Measurements from ENCODE around the gene EHD3.

DNA sequence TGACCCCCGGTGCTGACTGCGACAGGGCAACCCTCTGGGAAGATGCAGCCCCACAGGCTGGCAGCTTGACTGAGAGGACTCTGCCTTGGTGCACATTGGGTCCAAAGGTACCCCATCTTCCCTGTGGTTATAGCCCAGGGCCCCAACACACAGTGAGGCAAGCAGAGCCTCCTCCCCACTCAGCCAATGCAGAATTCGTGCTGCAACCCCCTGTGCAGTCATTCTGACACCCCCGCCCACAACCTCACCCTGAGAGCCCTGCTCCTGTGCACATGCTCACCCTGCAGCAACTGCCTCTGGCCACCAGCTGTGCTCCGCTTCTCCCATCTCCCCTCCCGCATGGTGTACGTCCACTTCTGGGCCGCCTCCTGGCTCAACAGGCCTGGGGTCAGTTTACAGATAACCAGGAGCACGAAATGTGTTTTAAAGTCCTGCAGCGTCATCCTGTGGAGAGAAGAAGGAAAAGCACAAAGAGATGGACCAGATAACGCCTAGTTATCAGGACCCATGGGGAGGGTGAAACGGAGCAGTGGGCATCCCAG, 41.0 kb upstream of the EHD3 start:
- TF ChIP-seq, protein P1, sequence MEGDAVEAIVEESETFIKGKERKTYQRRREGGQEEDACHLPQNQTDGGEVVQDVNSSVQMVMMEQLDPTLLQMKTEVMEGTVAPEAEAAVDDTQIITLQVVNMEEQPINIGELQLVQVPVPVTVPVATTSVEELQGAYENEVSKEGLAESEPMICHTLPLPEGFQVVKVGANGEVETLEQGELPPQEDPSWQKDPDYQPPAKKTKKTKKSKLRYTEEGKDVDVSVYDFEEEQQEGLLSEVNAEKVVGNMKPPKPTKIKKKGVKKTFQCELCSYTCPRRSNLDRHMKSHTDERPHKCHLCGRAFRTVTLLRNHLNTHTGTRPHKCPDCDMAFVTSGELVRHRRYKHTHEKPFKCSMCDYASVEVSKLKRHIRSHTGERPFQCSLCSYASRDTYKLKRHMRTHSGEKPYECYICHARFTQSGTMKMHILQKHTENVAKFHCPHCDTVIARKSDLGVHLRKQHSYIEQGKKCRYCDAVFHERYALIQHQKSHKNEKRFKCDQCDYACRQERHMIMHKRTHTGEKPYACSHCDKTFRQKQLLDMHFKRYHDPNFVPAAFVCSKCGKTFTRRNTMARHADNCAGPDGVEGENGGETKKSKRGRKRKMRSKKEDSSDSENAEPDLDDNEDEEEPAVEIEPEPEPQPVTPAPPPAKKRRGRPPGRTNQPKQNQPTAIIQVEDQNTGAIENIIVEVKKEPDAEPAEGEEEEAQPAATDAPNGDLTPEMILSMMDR (conservative IDR thresholded peaks at IDR 0.05), result no peak
- TF ChIP-seq ZFX (IDR thresholded peaks at IDR 0.05), result no peak

Data from C4-2B (cell line).